Esophagus squamous epithelium (tissue), 5 donors: ENCODE data around the gene DNM2. TPM values are rescaled to one million over a fixed set of nuclear protein-coding genes. Genes with fewer than 3 reads are reported as not detected.
A peak's percentile ranks its signal among the peaks of the same experiment; 100 is the strongest.

Experiments used
- DNase-seq: peaks from one replicate; lab custom pipeline; 2025; lab: John Stamatoyannopoulos, UW
- H3K27ac ChIP-seq, 4 donors: fragments of 200-600 bp; sonication (generic); one replicate each; pipeline ENCODE4 v1.5.1; 2016 to 2019; ENCODE audit warnings: mild to moderate bottlenecking in 1 of 4
- H3K27me3 ChIP-seq, 4 donors: fragments of 200-600 bp; sonication (generic); 1 replicate in 3 of 4; 2 replicates in 1 of 4; pipeline versions ENCODE4 v1.5.1 to v1.6.0; 2017 to 2021; ENCODE audit warnings: antibody characterized with exemption in 1 of 4
- H3K36me3 ChIP-seq, 3 donors: fragments of 200-600 bp; sonication (generic); one replicate each; pipeline ENCODE4 v1.5.1; 2016 to 2019
- H3K4me1 ChIP-seq, 3 donors: fragments of 200-600 bp; sonication (generic); one replicate each; pipeline ENCODE4 v1.5.1; 2017 to 2019
- H3K4me3 ChIP-seq, 4 donors: fragments of 200-600 bp; sonication (generic); 1 replicate in 3 of 4; 2 replicates in 1 of 4; pipeline ENCODE4 v1.5.1; 2016 to 2019; ENCODE audit warnings: mild to moderate bottlenecking in 2 of 4, moderate library complexity in 1 of 4
- H3K9me3 ChIP-seq, 3 donors: fragments of 200-600 bp; sonication (generic); one replicate each; pipeline ENCODE4 v1.5.1; 2016 to 2019
- POLR2A ChIP-seq, 4 donors: fragments of 450-650 bp; IDR thresholded peaks; one replicate each; pipeline ENCODE4 v1.6.1; 2017; ENCODE audit warnings: antibody characterized with exemption in 4 of 4, mild to moderate bottlenecking in 4 of 4, moderate library complexity in 3 of 4
- WGBS, 2 donors: methylation state at CpG; one replicate each; pipeline ENCODE4 v1.1.5; 2018; 5-methylcytosine and 5-hydroxymethylcytosine counted together
- intact Hi-C: fragments of 100-400 bp; cut with DNase I; formaldehyde crosslinking; loops from one replicate; pipeline ENCODE4 v1.15.0; 2022
- total RNA-seq, 4 donors: library from RNA; depleted of rRNA; stranded (reverse); fragments of >200 nt; gene quantifications; one replicate each; pipeline ENCODE4 v1.1.0, GENCODE V29; 2016
- TF ChIP-seq, protein P1 (sequence below), 6 experiments: fragments of 450-650 bp in 4 of 6; fragments of 200-600 bp in 2 of 6; sonication (generic) in 2 of 6; IDR thresholded peaks; one replicate each; pipeline ENCODE4 v1.5.1; 2016 to 2019; ENCODE audit warnings: antibody characterized with exemption in 6 of 6, mild to moderate bottlenecking in 4 of 6, moderate library complexity in 4 of 6
- donor health status: DM: yes; HTN: yes; CAD: no.

DNM2 gene
- total RNA-seq, 4 donors from 2014 or later = 79.9 to 138 (median 102) TPM

DNA sequence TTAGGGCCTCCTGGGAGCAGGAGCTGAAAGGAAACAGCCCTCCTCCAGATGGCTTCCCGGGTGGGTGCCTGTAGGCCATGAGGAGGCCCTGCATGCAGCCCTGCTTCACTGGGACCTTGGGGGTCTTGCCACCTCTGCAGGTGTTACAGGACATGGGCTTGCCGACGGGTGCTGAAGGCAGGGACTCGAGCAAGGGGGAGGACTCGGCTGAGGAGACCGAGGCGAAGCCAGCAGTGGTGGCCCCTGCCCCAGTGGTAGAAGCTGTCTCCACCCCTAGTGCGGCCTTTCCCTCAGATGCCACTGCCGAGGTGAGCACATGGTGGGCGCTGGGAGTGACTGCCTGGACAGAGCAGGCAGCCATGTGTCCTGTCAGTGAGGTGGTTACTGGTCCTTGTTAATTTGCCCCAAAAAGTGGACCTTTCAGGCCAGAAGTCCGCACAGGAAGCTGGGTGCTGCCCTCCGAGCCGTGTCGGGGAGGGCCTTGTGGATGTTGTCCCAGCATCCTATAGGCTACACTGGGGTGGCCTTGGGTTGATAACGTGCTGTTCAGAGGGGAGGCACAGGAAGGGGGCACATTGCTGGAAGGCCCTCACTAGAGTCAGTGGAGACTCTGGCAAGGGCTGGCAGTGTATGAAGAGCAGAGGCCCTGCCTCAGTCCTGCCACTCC is 35.3 kb upstream of the DNM2 start:
- TF ChIP-seq, protein P1, sequence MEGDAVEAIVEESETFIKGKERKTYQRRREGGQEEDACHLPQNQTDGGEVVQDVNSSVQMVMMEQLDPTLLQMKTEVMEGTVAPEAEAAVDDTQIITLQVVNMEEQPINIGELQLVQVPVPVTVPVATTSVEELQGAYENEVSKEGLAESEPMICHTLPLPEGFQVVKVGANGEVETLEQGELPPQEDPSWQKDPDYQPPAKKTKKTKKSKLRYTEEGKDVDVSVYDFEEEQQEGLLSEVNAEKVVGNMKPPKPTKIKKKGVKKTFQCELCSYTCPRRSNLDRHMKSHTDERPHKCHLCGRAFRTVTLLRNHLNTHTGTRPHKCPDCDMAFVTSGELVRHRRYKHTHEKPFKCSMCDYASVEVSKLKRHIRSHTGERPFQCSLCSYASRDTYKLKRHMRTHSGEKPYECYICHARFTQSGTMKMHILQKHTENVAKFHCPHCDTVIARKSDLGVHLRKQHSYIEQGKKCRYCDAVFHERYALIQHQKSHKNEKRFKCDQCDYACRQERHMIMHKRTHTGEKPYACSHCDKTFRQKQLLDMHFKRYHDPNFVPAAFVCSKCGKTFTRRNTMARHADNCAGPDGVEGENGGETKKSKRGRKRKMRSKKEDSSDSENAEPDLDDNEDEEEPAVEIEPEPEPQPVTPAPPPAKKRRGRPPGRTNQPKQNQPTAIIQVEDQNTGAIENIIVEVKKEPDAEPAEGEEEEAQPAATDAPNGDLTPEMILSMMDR (IDR thresholded peaks at IDR 0.05) = no peak
- TF ChIP-seq POLR2A (IDR thresholded peaks at IDR 0.05) = no peak
- Histone ChIP-seq H3K27ac (no peak overlapping the region), H3K27me3 (no peaks in the 10 kb centered on the region), H3K4me3 (no peak overlapping the region), H3K4me1 (peaks cover 12 to 53% (median 13%) of the 10 kb centered on the region in 3 donors), H3K36me3 (peaks cover 70 to 100% (median 93%) of the 10 kb centered on the region in 3 donors), H3K9me3 (no peaks in the 10 kb centered on the region)
- no peak for DNase-seq
- intact Hi-C loops = no loop called here
- WGBS, 2 donors = 86 to 100% methylated on average over 4 to 5 of the region's 15 CpGs

DNA sequence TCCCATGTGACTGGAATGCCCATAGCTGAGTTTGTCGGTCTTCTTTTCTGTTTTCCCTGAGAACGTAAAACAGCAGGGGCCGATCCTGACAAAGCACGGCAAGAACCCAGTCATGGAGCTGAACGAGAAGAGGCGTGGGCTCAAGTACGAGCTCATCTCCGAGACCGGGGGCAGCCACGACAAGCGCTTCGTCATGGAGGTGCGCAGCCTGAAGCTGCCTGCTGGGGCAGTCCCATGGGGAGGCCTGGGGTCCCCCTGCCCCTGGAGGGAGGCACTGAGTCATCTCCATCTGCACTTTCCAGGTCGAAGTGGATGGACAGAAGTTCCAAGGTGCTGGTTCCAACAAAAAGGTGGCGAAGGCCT is 34.8 kb upstream of the DNM2 start:
- no peak overlapping the region for H3K4me3 ChIP-seq
- no peak for DNase-seq
- no peaks in the 10 kb centered on the region for H3K27me3 ChIP-seq
- H3K4me1 ChIP-seq = peaks cover 12 to 56% (median 13%) of the 10 kb centered on the region in 3 donors
- WGBS, 2 donors = 80% methylated on average over 1 of the region's 15 CpGs; no CpG with 5 or more reads in 1 of the 2 donors
- H3K9me3 ChIP-seq = no peaks in the 10 kb centered on the region
- intact Hi-C loops = no loop called here
- no peak overlapping the region for H3K27ac ChIP-seq
- H3K36me3 ChIP-seq = peaks cover 70 to 100% (median 93%) of the 10 kb centered on the region in 3 donors
- TF ChIP-seq, protein P1 (IDR thresholded peaks at IDR 0.05) = no peak
- TF ChIP-seq POLR2A (IDR thresholded peaks at IDR 0.05) = no peak

DNA sequence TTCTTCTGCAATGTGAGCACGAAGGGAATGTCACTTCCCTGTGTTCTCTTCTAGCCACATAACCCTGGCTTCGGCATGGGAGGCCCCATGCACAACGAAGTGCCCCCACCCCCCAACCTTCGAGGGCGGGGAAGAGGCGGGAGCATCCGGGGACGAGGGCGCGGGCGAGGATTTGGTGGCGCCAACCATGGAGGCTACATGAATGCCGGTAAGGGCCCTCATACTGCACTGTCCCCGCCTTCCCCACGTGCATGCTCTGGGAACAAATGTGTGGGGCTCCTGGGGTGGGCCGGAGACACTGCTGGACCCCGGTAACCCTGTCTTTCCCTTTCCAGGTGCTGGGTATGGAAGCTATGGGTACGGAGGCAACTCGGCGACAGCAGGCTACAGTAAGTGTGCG is 34.3 kb upstream of the DNM2 start:
- Histone ChIP-seq H3K27ac (no peak overlapping the region), H3K9me3 (no peaks in the 10 kb centered on the region), H3K4me1 (peaks cover 12 to 56% (median 13%) of the 10 kb centered on the region in 3 donors), H3K27me3 (no peaks in the 10 kb centered on the region), H3K4me3 (no peak overlapping the region), H3K36me3 (peaks cover 70 to 100% (median 92%) of the 10 kb centered on the region in 3 donors)
- WGBS, 2 donors = 84 to 86% methylated on average over 5 to 7 of the region's 21 CpGs
- intact Hi-C loops = no loop called here
- TF ChIP-seq, protein P1 (IDR thresholded peaks at IDR 0.05) = no peak
- TF ChIP-seq POLR2A (IDR thresholded peaks at IDR 0.05) = no peak
- DNase-seq = no peak

DNA sequence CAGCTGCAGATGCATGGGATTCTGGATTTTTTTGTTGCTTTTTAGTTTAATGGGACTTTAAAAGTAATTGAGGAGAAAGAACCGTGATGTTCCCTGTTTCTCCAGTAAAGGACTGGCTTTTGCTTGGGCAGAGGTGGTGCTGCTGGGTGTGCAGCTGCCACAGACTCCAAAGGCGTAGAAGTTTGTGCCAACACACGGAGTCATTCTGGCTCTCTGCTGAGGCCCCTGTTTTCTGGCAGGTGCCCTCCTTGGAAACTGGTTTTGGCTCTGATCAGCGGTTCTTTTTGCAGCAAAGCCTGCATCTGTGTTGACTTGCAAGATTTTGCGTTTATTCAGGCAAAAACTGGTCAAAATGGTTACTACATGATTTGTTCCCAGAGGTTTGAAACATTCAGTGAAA is 32.7 kb upstream of the DNM2 start:
- no peaks in the 10 kb centered on the region for H3K27me3 ChIP-seq
- TF ChIP-seq, protein P1 (IDR thresholded peaks at IDR 0.05) = no peak
- no peak for TF ChIP-seq POLR2A (IDR thresholded peaks at IDR 0.05)
- no peak for DNase-seq
- 26 to 42% methylated on average over 5 of the region's 5 CpGs for WGBS, 2 donors
- peak overlapping the region in 2 of 4 donors; percentile 82 to 83 for H3K27ac ChIP-seq
- no peak overlapping the region for H3K4me3 ChIP-seq
- intact Hi-C loops = no loop called here
- H3K4me1 ChIP-seq = peaks cover 12 to 56% (median 13%) of the 10 kb centered on the region in 3 donors
- no peaks in the 10 kb centered on the region for H3K9me3 ChIP-seq
- H3K36me3 ChIP-seq = peaks cover 61 to 100% (median 92%) of the 10 kb centered on the region in 3 donors

DNA sequence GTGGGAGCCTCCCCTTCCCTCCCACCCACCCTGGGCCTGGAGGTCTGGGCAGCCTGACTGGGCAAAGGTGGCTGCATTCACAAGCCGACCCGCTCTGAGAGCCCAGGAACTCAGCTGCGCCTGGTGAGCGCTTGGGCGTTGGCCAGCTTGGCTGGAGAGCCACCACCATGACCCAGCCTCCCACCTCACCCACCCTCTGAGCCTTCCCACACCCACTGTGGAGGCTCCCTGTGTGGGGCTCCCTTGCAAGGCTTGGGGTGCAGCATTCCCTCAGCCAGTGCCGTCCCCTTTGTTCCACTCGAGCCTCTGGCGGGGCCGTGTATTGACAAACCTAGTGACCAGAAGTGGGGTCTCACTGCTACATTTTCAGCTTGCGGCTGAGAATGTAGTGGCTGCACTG is 31.7 kb upstream of the DNM2 start:
- Histone ChIP-seq H3K9me3 (no peaks in the 10 kb centered on the region), H3K4me3 (no peak overlapping the region), H3K4me1 (peaks cover 12 to 54% (median 13%) of the 10 kb centered on the region in 3 donors), H3K27ac (peak overlapping the region; percentile 38 to 83 (median 62)), H3K27me3 (no peaks in the 10 kb centered on the region), H3K36me3 (peaks cover 60 to 100% (median 84%) of the 10 kb centered on the region in 3 donors)
- intact Hi-C loops = no loop called here
- 60% methylated on average over 1 of the region's 10 CpGs; no CpG with 5 or more reads in 1 of the 2 donors for WGBS, 2 donors
- DNase-seq = no peak
- TF ChIP-seq, protein P1 (IDR thresholded peaks at IDR 0.05) = no peak
- TF ChIP-seq POLR2A (IDR thresholded peaks at IDR 0.05) = no peak
